Measurements from ENCODE around the gene SLC22A31. TPM values are rescaled to one million over a fixed set of nuclear protein-coding genes. Genes with fewer than 3 reads are reported as not detected.

Gene SLC22A31
- total RNA-seq, 1 donor from 2014 or later = not detected

DNA sequence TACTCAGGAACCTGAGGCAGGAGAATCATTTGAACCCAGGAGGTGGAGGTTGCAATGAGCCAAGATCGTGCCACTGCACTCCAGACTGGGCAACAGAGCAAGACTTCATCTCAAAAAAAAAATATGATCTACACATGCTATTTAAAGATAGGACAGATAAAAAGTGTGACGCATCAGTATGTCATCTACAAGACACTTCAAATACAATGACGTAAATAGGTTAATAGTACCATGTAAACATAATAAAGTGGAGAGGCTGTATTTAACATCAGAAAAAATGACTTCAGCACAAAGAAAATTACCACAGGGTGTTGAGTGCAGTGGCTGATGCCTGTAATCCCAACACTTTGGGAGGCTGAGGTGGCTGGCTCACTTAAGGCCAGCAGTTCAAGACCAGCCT, 37.4 kb upstream of the SLC22A31 start:
- no peak overlapping the region for H3K27ac Mint-ChIP-seq
- TF ChIP-seq, protein P1, sequence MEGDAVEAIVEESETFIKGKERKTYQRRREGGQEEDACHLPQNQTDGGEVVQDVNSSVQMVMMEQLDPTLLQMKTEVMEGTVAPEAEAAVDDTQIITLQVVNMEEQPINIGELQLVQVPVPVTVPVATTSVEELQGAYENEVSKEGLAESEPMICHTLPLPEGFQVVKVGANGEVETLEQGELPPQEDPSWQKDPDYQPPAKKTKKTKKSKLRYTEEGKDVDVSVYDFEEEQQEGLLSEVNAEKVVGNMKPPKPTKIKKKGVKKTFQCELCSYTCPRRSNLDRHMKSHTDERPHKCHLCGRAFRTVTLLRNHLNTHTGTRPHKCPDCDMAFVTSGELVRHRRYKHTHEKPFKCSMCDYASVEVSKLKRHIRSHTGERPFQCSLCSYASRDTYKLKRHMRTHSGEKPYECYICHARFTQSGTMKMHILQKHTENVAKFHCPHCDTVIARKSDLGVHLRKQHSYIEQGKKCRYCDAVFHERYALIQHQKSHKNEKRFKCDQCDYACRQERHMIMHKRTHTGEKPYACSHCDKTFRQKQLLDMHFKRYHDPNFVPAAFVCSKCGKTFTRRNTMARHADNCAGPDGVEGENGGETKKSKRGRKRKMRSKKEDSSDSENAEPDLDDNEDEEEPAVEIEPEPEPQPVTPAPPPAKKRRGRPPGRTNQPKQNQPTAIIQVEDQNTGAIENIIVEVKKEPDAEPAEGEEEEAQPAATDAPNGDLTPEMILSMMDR (IDR thresholded peaks at IDR 0.05) = no peak
- intact Hi-C loops (cut with micrococcal nuclease) = no loop called here
- DNase-seq (no peak), ATAC-seq (ENCODE audit: low read depth) (no peak)
- H3K4me1 Mint-ChIP-seq = peaks cover 20% of the 10 kb centered on the region
- H3K27me3 Mint-ChIP-seq = no peaks in the 10 kb centered on the region
- ChIA-PET CTCF (no interaction called here), POLR2A (no interaction called here)
- no peak overlapping the region for H3K4me3 Mint-ChIP-seq
- no peaks in the 10 kb centered on the region for H3K9me3 Mint-ChIP-seq
- H3K36me3 Mint-ChIP-seq (ENCODE audit: low read depth) = peaks cover 14% of the 10 kb centered on the region

DNA sequence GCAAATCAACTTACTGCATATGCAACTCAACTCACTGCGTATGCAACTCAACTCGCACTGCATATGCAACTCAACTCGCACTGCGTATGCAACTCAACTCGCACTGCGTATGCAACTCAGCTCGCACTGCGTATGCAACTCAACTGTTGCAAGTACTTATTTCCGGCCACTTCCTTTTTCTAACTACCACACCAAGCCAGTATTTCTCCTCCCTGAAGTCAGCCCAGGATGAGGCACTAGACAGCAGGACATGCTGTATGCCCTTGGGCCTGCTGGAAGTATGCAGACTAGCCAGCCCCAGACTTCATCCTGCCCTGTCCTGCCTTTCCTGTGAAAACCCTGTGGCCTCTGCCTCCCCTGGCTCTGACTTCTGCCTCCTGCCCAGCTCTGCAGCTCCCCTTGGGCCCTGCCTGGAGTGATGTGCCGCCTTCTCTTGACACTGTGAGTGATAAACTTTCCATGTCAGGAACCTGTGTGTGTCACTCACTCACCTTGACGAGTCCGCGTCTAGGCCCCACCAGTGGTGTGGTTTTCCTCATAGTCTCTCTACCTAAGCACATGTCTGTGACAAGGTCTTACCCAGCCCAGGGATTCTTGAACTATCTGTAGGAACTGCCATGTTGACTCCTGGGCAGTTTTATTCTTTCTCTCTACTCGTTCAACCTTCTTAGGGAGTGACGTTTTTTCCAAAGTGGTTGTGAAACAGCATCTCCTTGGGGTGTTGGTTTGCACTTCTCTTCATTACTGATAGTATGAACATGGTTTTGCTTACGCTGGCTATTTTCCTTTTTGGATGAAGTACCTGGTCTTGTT, 33.5 kb upstream of the SLC22A31 start:
- Mint-ChIP-seq H3K27ac (no peak overlapping the region), H3K4me1 (no peaks in the 10 kb centered on the region), H3K4me3 (no peak overlapping the region), H3K9me3 (no peaks in the 10 kb centered on the region), H3K27me3 (no peaks in the 10 kb centered on the region), H3K36me3 (ENCODE audit: low read depth) (peaks cover 33% of the 10 kb centered on the region)
- TF ChIP-seq, protein P1 (IDR thresholded peaks at IDR 0.05) = no peak
- ATAC-seq (ENCODE audit: low read depth) (no peak), DNase-seq (no peak)
- ChIA-PET CTCF (no interaction called here), POLR2A (no interaction called here)
- intact Hi-C loops (cut with micrococcal nuclease) = no loop called here

DNA sequence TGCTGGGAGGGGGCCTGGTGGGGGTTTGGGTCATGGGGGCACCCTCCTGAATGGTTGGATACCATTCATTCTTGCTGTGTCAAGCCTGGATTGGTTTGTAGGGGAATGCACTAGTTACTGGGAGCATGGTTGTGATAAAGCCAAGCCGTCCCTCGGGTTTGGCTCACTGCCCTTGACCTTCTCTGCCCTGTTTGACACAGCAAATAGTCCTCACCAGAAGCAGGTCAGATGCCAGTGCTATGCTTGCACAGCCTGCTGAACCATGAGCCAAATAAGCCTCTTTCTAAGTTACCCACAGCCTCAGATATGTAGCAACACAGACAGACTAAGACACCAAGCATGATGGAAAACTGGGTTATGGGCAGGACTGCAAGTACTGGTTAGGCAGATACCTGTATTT, 31.8 kb upstream of the SLC22A31 start:
- intact Hi-C loops (cut with micrococcal nuclease) = no loop called here
- H3K36me3 Mint-ChIP-seq (ENCODE audit: low read depth) = peaks cover 50% of the 10 kb centered on the region
- H3K4me3 Mint-ChIP-seq = no peak overlapping the region
- ChIA-PET POLR2A (no interaction called here), CTCF (no interaction called here)
- no peaks in the 10 kb centered on the region for H3K4me1 Mint-ChIP-seq
- DNase-seq (no peak), ATAC-seq (ENCODE audit: low read depth) (no peak)
- H3K9me3 Mint-ChIP-seq = peaks cover 5% of the 10 kb centered on the region
- no peak overlapping the region for H3K27ac Mint-ChIP-seq
- TF ChIP-seq, protein P1 (IDR thresholded peaks at IDR 0.05) = no peak
- no peaks in the 10 kb centered on the region for H3K27me3 Mint-ChIP-seq

DNA sequence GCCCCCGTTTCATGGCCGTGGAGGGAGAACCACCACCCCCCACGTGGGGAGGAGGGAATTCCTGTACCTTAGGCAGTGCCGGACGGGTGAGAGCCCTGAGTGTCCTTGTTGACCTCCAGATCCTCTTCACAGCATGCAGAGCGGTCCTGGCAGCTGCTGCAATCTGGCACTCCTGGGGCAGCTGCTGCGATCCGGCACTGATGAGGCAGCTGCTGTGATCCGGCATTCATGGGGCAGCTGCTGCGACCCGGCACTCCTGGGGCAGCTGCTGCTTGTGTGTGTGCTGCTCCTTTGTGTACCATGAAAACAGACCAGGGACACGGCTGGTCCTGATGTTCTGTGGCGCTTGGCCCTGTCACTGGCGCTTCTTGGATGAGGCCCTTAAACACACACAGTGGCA, 29.9 kb upstream of the SLC22A31 start:
- ATAC-seq (ENCODE audit: low read depth) (no peak), DNase-seq (no peak)
- intact Hi-C loops (cut with micrococcal nuclease) = no loop called here
- Mint-ChIP-seq H3K9me3 (peaks cover 11% of the 10 kb centered on the region), H3K4me1 (no peaks in the 10 kb centered on the region), H3K36me3 (ENCODE audit: low read depth) (peaks cover 68% of the 10 kb centered on the region), H3K27me3 (no peaks in the 10 kb centered on the region), H3K27ac (no peak overlapping the region), H3K4me3 (no peak overlapping the region)
- TF ChIP-seq, protein P1 (IDR thresholded peaks at IDR 0.05) = no peak
- ChIA-PET CTCF (no interaction called here), POLR2A (no interaction called here)

DNA sequence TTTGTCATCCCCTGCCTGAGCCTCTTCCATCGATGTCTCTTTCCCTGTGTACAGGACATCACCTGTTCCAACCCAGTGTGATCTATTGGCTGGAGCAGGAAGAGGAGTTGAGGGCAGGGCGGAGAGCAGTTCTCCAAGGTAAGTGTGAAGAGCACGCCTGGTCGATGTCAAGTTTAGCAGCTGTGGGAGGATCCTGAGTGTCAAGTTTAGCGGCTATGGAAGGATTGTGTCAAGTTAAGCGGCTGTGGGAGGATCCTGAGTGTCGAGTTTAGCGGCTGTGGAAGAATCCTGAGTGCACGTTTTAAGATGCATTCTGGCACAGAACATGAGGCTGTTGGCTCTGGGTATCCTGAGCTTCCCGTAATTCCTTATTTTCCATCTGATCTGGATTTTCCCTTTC, 24.3 kb upstream of the SLC22A31 start:
- TF ChIP-seq, protein P1 (IDR thresholded peaks at IDR 0.05) = no peak
- intact Hi-C loops (cut with micrococcal nuclease) = no loop called here
- no peak for ATAC-seq (ENCODE audit: low read depth)
- Mint-ChIP-seq H3K9me3 (peaks cover 11% of the 10 kb centered on the region), H3K27me3 (no peaks in the 10 kb centered on the region), H3K27ac (no peak overlapping the region), H3K4me3 (no peak overlapping the region), H3K4me1 (no peaks in the 10 kb centered on the region), H3K36me3 (ENCODE audit: low read depth) (peaks cover 73% of the 10 kb centered on the region)
- CTCF ChIA-PET = no interaction called here
- DNase-seq = no peak
- POLR2A ChIA-PET = interaction anchor here (0.6 kb wide), 1 partner anchor 87 kb away, joined by 3 read pairs; no protein-coding TSS in a partner anchor

Measured in activated B cell treated with CpG ODN at 0.5 μM for 24 hours (primary cell).